Osteoblast (primary cell): ENCODE data around the gene PPM1A. TPM values are rescaled to one million over a fixed set of nuclear protein-coding genes. Genes with fewer than 3 reads are reported as not detected.

Source experiments
- DNase-seq: peaks from one replicate; pipeline ENCODE4 v3.0.0; 2011; ENCODE audit warnings: low spot score, mixed read lengths; ENCODE audit not compliant: insufficient read length; ENCODE audit errors: missing footprints
- H2AFZ ChIP-seq: 2 replicates; pipeline ENCODE4 v1.6.0; 2011; ENCODE audit warnings: mild to moderate bottlenecking, low read length
- H3K27ac ChIP-seq: 2 replicates; pipeline ENCODE4 v1.5.1; 2011; ENCODE audit warnings: mild to moderate bottlenecking, low read depth, low read length, moderate library complexity
- H3K27me3 ChIP-seq: 2 replicates; pipeline ENCODE4 v1.6.0; 2012; ENCODE audit warnings: mild to moderate bottlenecking, control low read depth, inconsistent platforms, low read length, moderate library complexity; ENCODE audit not compliant: insufficient read depth
- H3K36me3 ChIP-seq: 2 replicates; pipeline ENCODE4 v1.5.1; 2011; ENCODE audit warnings: mild to moderate bottlenecking, low read length, control low read depth, moderate library complexity; ENCODE audit not compliant: insufficient read depth
- H3K4me1 ChIP-seq: 2 replicates; pipeline ENCODE4 v1.5.1; 2011; ENCODE audit warnings: mild to moderate bottlenecking, low read length, control low read depth, moderate library complexity; ENCODE audit not compliant: insufficient read depth
- H3K4me2 ChIP-seq: 2 replicates; pipeline ENCODE4 v1.6.0; 2011; ENCODE audit warnings: mild to moderate bottlenecking, low read length; ENCODE audit not compliant: insufficient read depth
- H3K4me3 ChIP-seq: fragments of 200-600 bp; sonication (generic); 3 replicates; pipeline ENCODE4 v1.5.1; 2012; ENCODE audit warnings: mild to moderate bottlenecking, low read length, inconsistent platforms; ENCODE audit not compliant: insufficient read depth
- H3K79me2 ChIP-seq: 2 replicates; pipeline ENCODE4 v1.6.0; 2012; ENCODE audit warnings: mild to moderate bottlenecking, low read length, control low read depth, inconsistent platforms; ENCODE audit not compliant: insufficient read depth
- H3K9me3 ChIP-seq: 2 replicates; pipeline ENCODE4 v1.5.1; 2011; ENCODE audit warnings: low read depth, low read length, control low read depth
- H4K20me1 ChIP-seq: 2 replicates; pipeline ENCODE4 v1.6.0; 2012; ENCODE audit warnings: mild to moderate bottlenecking, low read length, control low read depth; ENCODE audit not compliant: insufficient read depth
- total RNA-seq: library from RNA; depleted of rRNA; stranded (reverse); fragments of >200 nt; gene quantifications from 2 replicates; pipeline ENCODE4 v1.2.3, GENCODE V29; 2012
- TF ChIP-seq, protein P1 (sequence below): IDR thresholded peaks from 2 replicates; pipeline ENCODE4 v1.5.1; 2011; ENCODE audit warnings: mild to moderate bottlenecking, low read depth, low read length, moderate library complexity; ENCODE audit errors: extremely low read depth

PPM1A gene
- total RNA-seq, 1 donor: 36.6 TPM

DNA sequence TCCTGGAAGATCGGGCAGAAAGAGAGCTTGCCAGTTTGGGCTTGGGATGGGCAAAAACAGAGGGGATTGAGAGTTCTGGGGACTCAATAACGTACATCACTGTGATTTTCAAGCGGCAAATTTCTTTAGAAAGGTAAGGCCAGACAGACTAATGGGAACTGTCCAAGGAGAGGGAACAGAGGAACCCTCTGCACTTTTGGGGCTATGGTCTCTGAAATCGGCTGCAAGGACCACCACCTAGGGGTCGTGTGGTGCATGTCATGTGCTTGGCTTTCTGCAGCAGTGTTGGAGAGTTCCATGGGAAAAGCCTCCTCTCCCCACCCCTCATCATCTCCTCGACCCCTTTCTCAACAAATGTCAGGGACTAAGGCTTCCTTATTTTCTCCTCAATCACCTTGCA lies 79.6 kb downstream of the PPM1A start:
- TF ChIP-seq, protein P1, sequence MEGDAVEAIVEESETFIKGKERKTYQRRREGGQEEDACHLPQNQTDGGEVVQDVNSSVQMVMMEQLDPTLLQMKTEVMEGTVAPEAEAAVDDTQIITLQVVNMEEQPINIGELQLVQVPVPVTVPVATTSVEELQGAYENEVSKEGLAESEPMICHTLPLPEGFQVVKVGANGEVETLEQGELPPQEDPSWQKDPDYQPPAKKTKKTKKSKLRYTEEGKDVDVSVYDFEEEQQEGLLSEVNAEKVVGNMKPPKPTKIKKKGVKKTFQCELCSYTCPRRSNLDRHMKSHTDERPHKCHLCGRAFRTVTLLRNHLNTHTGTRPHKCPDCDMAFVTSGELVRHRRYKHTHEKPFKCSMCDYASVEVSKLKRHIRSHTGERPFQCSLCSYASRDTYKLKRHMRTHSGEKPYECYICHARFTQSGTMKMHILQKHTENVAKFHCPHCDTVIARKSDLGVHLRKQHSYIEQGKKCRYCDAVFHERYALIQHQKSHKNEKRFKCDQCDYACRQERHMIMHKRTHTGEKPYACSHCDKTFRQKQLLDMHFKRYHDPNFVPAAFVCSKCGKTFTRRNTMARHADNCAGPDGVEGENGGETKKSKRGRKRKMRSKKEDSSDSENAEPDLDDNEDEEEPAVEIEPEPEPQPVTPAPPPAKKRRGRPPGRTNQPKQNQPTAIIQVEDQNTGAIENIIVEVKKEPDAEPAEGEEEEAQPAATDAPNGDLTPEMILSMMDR: no peak
- Histone ChIP-seq H3K79me2 (no peaks in the 10 kb centered on the region), H3K4me1 (no peaks in the 10 kb centered on the region), H3K4me2 (no peak overlapping the region), H2AFZ (no peak overlapping the region), H3K9me3 (no peaks in the 10 kb centered on the region), H4K20me1 (no peaks in the 10 kb centered on the region), H3K27me3 (peaks cover 31% of the 10 kb centered on the region), H3K36me3 (no peaks in the 10 kb centered on the region), H3K4me3 (no peak overlapping the region), H3K27ac (no peak overlapping the region)
- no peak for DNase-seq

DNA sequence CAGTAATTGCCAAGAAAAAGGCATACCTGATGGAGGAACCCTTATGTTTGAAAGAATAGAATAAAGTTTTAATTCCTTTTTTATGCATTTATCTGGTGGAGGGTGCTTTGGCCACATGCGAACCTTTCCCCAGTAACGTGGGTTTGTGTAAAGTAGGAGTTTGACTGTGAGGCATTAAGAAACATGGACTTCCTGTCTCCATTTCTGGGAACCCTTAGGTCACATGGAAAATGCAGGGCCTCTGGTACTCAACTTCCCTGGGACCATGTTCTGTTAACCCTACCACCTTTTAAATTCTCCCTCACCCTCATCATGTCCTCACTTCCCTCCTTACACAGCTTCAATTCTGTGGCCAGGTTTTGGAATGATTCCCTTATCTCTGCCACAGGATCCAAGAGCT lies 80.3 kb downstream of the PPM1A start:
- Histone ChIP-seq H3K27ac (no peak overlapping the region), H3K79me2 (no peaks in the 10 kb centered on the region), H2AFZ (no peak overlapping the region)

DNA sequence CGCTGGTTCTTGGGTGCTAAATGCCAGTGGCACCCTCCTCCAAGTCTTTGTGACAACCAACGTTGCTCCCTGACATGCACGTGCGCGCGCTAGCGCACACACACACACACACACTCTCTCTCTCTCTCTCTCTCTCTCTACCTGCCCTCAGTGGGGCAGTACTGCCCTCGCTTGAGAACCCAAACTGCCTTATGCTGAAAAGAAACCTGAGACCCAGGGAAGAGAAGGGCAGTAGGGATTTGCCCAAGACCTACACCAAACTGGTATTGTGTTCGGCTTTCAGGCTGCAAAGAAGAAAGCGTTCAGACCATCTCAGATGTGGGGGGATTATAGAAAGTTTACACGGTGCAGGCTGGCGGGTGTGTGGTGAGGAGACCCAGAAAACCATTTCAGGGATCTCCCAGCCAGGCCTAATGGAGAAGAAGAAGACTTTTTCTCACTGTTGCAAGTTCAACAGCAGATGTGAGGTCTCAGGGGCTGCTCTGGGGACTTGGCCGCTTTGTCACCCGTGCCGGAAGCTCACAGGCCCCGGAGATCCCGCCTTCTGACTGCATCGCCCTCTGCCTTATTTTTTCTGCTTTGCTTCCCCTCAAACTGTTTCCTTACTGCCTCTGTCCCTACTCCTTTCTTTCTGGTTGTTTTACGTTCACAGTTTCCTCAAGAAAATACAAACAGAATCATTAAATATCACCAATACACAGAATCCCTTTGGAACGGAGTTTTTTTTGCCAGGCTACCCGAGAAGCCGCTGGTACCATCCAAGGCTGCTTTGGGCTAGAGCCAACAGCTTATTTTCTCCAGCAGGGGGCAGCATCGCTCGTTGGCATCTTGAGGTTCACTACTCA lies 82.4 kb downstream of the PPM1A start:
- TF ChIP-seq, protein P1: peak; percentile 85
- Histone ChIP-seq H2AFZ (peak overlapping the region; percentile 73), H3K4me3 (peak overlapping the region; percentile 64), H3K4me1 (no peaks in the 10 kb centered on the region), H3K79me2 (no peaks in the 10 kb centered on the region), H4K20me1 (no peaks in the 10 kb centered on the region), H3K27ac (no peak overlapping the region), H3K9me3 (no peaks in the 10 kb centered on the region), H3K36me3 (no peaks in the 10 kb centered on the region), H3K4me2 (peak overlapping the region; percentile 82), H3K27me3 (peaks cover 25% of the 10 kb centered on the region)
- DNase-seq: peak; percentile 80

More for the DNA sequence above, 80.3 kb downstream of the PPM1A start:
- no peaks in the 10 kb centered on the region for H3K36me3 ChIP-seq
- H3K27me3 ChIP-seq: peaks cover 27% of the 10 kb centered on the region
- H3K4me2 ChIP-seq: no peak overlapping the region
- no peaks in the 10 kb centered on the region for H3K4me1 ChIP-seq
- H3K9me3 ChIP-seq: no peaks in the 10 kb centered on the region
- H4K20me1 ChIP-seq: no peaks in the 10 kb centered on the region
- no peak overlapping the region for H3K4me3 ChIP-seq
- no peak for DNase-seq
- TF ChIP-seq, protein P1: no peak

DNA sequence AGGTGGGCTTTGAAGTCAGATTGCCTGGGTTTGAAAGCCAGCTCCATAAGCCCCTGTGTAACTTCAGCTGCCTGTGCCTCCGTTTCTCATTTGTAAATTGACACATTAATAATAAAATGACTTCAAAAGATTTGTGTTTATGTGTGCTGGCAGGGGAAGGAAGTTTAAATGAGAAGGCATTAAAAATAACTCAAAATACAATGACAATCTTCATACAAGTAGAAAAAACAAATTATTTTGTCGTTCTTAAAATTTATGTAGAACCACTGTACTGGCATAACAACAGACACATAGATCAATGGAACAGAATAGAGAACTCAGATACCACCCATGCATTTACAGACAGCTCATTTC lies 83.0 kb downstream of the PPM1A start:
- H3K79me2 ChIP-seq: no peaks in the 10 kb centered on the region
- no peaks in the 10 kb centered on the region for H3K9me3 ChIP-seq
- H3K4me1 ChIP-seq: no peaks in the 10 kb centered on the region
- peaks cover 19% of the 10 kb centered on the region for H3K27me3 ChIP-seq
- H3K27ac ChIP-seq: no peak overlapping the region
- H2AFZ ChIP-seq: no peak overlapping the region
- no peaks in the 10 kb centered on the region for H3K36me3 ChIP-seq
- H3K4me3 ChIP-seq: peak overlapping the region; percentile 64
- peak overlapping the region; percentile 82 for H3K4me2 ChIP-seq
- TF ChIP-seq, protein P1: no peak
- DNase-seq: no peak
- H4K20me1 ChIP-seq: no peaks in the 10 kb centered on the region
